Ecto neural progenitor cell (in vitro differentiated cells): ENCODE measurements around the gene IPCEF1.

Experiments
- DNase-seq: peaks from one replicate; pipeline ENCODE4 v3.0.0-alpha.2; 2018; ENCODE audit warnings: low spot score

Gene IPCEF1

GRCh38 chr6:154159126-154159525, 197.5 kb downstream of the IPCEF1 start:
- no peak for DNase-seq

GRCh38 chr6:154157706-154158105, 198.9 kb downstream of the IPCEF1 start:
- no peak for DNase-seq

- DNase-seq: no peak
Measured at GRCh38 chr6:154157082-154157481, 199.5 kb downstream of the IPCEF1 start.

GRCh38 chr6:154156135-154156896, 200.3 kb downstream of the IPCEF1 start:
- peak; percentile 55 for DNase-seq

- DNase-seq: no peak
Measured at GRCh38 chr6:154154389-154154967, 202.1 kb downstream of the IPCEF1 start.

- DNase-seq: no peak
Measured at GRCh38 chr6:154143753-154144152, 212.8 kb downstream of the IPCEF1 start.

GRCh38 chr6:154140743-154141142, 215.9 kb downstream of the IPCEF1 start:
- no peak for DNase-seq

GRCh38 chr6:154139892-154140291, 216.7 kb downstream of the IPCEF1 start:
- DNase-seq: no peak

- no peak for DNase-seq
Measured at GRCh38 chr6:154138793-154139192, 217.8 kb downstream of the IPCEF1 start.

- no peak for DNase-seq
Measured at GRCh38 chr6:154134471-154135147, 222.0 kb downstream of the IPCEF1 start.

- DNase-seq: no peak
Measured at GRCh38 chr6:154127657-154128056, 228.9 kb downstream of the IPCEF1 start.

GRCh38 chr6:154125421-154125820, 231.2 kb downstream of the IPCEF1 start:
- no peak for DNase-seq

GRCh38 chr6:154123155-154123956, 233.2 kb downstream of the IPCEF1 start:
- no peak for DNase-seq

- DNase-seq: no peak
Measured at GRCh38 chr6:154122195-154122925, 234.2 kb downstream of the IPCEF1 start.

GRCh38 chr6:154117485-154117884, 239.1 kb downstream of the IPCEF1 start:
- DNase-seq: no peak

- no peak for DNase-seq
Measured at GRCh38 chr6:154113392-154113791, 243.2 kb downstream of the IPCEF1 start.

GRCh38 chr6:154112181-154112809, 244.3 kb downstream of the IPCEF1 start:
- no peak for DNase-seq

GRCh38 chr6:154111025-154111424, 245.6 kb downstream of the IPCEF1 start:
- DNase-seq: no peak

- no peak for DNase-seq
Measured at GRCh38 chr6:154106251-154106650, 250.4 kb downstream of the IPCEF1 start.
